Hepatocyte (in vitro differentiated cells): Measurements from ENCODE around the gene MDH1. TPM values are rescaled to one million over a fixed set of nuclear protein-coding genes. Genes with fewer than 3 reads are reported as not detected.

Experiments used
- DNase-seq: peaks from one replicate; pipeline ENCODE4 v3.0.0-alpha.2; 2016; ENCODE audit warnings: low spot score
- H2AFZ ChIP-seq: fragments of 200-600 bp; sonication (generic); 2 replicates; pipeline ENCODE4 v1.6.0; 2016; ENCODE audit warnings: antibody characterized with exemption, mild to moderate bottlenecking
- H3K27ac ChIP-seq: fragments of 200-600 bp; sonication (generic); 2 replicates; pipeline ENCODE4 v1.5.1; 2016; ENCODE audit warnings: mild to moderate bottlenecking
- H3K27me3 ChIP-seq: fragments of 200-600 bp; sonication (generic); 2 replicates; pipeline ENCODE4 v1.6.1; 2016
- H3K36me3 ChIP-seq: fragments of 200-600 bp; sonication (generic); replicated peaks from 2 replicates; pipeline ENCODE4 v1.5.1; 2016; ENCODE audit warnings: low read depth; ENCODE audit not compliant: insufficient read depth
- H3K4me1 ChIP-seq: fragments of 200-600 bp; sonication (generic); 2 replicates; pipeline ENCODE4 v1.5.1; 2016; ENCODE audit warnings: mild to moderate bottlenecking, moderate library complexity; ENCODE audit not compliant: insufficient read depth
- H3K4me2 ChIP-seq: fragments of 200-600 bp; sonication (generic); 2 replicates; pipeline ENCODE4 v1.6.0; 2016
- H3K4me3 ChIP-seq: fragments of 200-600 bp; sonication (generic); 2 replicates; pipeline ENCODE4 v1.5.1; 2016; ENCODE audit warnings: mild to moderate bottlenecking
- H3K79me2 ChIP-seq: fragments of 200-600 bp; sonication (generic); 2 replicates; pipeline ENCODE4 v1.6.0; 2017; ENCODE audit warnings: mild to moderate bottlenecking
- H3K9me2 ChIP-seq: fragments of 200-600 bp; sonication (generic); replicated peaks from 2 replicates; pipeline ENCODE4 v1.6.0; 2017; ENCODE audit warnings: mild to moderate bottlenecking; ENCODE audit not compliant: insufficient read depth
- H3K9me3 ChIP-seq: fragments of 200-600 bp; sonication (generic); 2 replicates; pipeline ENCODE4 v1.5.1; 2016; ENCODE audit warnings: low read depth, mild to moderate bottlenecking
- H4K20me1 ChIP-seq: fragments of 200-600 bp; sonication (generic); 2 replicates; pipeline ENCODE4 v1.6.0; 2016; ENCODE audit warnings: mild to moderate bottlenecking; ENCODE audit not compliant: insufficient read depth, poor library complexity, severe bottlenecking
- EZH2 ChIP-seq: fragments of 200-600 bp; sonication (generic); IDR thresholded peaks from 2 replicates; pipeline ENCODE4 v1.6.1; 2016; ENCODE audit warnings: antibody characterized with exemption, mild to moderate bottlenecking, borderline replicate concordance
- EZH2phosphoT487 ChIP-seq: fragments of 200-600 bp; sonication (generic); IDR thresholded peaks from one replicate; pipeline ENCODE4 v1.6.1; 2018; ENCODE audit warnings: antibody characterized with exemption, mild to moderate bottlenecking, low read depth, moderate library complexity; ENCODE audit not compliant: unreplicated experiment, severe bottlenecking
- WGBS: methylation state at CpG from one replicate; pipeline ENCODE4 v1.1.6; 2016; ENCODE audit warnings: low lambda C conversion rate; ENCODE audit errors: missing lambda C conversion rate; 5-methylcytosine and 5-hydroxymethylcytosine counted together
- polyA plus RNA-seq: library from polyadenylated mRNA; unstranded; fragments of >200 nt; fragmentation: Nextera tagmentation; extraction: Ambion mirVana; gene quantifications from 2 replicates; pipeline ENCODE4 v1.2.1, GENCODE V29; 2016
- total RNA-seq: library from RNA; depleted of rRNA; stranded (reverse); fragments of >200 nt; gene quantifications from 2 replicates; pipeline ENCODE4 v1.2.3, GENCODE V29; 2014
- TF ChIP-seq, protein P1 (sequence below): fragments of 200-600 bp; sonication (generic); IDR thresholded peaks from 2 replicates; pipeline ENCODE4 v1.5.1; 2016; ENCODE audit warnings: antibody characterized with exemption, mild to moderate bottlenecking; ENCODE audit not compliant: poor library complexity

Gene MDH1
- total and polyA plus RNA-seq, 2 experiments from 2014 or later = 297 to 298 TPM

DNA sequence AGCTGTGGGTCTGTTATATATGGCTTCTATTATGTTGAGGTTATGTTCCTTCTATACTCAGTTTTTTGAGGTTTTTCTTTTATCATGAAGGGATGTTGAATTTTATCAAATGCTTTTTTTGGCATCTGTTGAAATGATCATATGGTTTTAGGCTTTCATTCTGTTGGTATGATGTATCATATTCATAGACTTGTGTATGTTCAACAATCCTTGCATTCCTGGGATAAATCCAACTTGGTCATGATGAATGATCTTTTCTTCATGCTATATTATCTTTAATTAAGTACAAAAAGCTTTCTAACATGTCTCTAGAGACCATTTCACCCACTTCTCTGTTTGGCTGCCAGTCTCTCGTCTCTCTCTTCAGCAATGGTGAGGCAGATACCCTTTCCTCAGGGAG, 54.2 kb downstream of the MDH1 start:
- WGBS = 90% methylated on average over 1 of the region's 1 CpG
- no peak overlapping the region for H2AFZ ChIP-seq
- no peak overlapping the region for H3K4me2 ChIP-seq
- no peaks in the 10 kb centered on the region for H3K9me2 ChIP-seq
- no peak overlapping the region for H3K27ac ChIP-seq
- H3K36me3 ChIP-seq = no peaks in the 10 kb centered on the region
- H3K79me2 ChIP-seq = no peaks in the 10 kb centered on the region
- H3K4me3 ChIP-seq = no peak overlapping the region
- TF ChIP-seq EZH2 (no peak), EZH2phosphoT487 (no peak)
- TF ChIP-seq, protein P1, sequence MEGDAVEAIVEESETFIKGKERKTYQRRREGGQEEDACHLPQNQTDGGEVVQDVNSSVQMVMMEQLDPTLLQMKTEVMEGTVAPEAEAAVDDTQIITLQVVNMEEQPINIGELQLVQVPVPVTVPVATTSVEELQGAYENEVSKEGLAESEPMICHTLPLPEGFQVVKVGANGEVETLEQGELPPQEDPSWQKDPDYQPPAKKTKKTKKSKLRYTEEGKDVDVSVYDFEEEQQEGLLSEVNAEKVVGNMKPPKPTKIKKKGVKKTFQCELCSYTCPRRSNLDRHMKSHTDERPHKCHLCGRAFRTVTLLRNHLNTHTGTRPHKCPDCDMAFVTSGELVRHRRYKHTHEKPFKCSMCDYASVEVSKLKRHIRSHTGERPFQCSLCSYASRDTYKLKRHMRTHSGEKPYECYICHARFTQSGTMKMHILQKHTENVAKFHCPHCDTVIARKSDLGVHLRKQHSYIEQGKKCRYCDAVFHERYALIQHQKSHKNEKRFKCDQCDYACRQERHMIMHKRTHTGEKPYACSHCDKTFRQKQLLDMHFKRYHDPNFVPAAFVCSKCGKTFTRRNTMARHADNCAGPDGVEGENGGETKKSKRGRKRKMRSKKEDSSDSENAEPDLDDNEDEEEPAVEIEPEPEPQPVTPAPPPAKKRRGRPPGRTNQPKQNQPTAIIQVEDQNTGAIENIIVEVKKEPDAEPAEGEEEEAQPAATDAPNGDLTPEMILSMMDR = no peak
- no peaks in the 10 kb centered on the region for H3K4me1 ChIP-seq
- no peaks in the 10 kb centered on the region for H3K27me3 ChIP-seq
- no peaks in the 10 kb centered on the region for H4K20me1 ChIP-seq
- no peak for DNase-seq
- H3K9me3 ChIP-seq = no peaks in the 10 kb centered on the region

DNA sequence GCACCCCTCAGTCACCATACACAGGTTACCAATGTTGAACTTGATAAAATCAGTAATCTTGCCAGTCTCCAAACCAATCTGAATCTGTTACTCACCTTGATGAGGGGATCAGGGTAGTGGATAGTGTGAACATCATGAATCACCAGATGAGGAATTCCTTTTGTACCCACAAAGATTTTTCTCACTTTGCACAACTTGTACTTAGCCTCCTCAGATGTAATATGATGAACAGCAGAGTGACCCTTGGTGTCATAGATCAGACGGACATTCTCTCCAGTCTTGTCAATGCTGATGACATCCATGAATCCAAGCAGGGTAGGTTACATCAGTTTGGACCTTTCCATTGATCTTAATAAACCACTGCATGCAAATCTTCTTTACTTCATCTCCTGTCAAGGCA, 54.7 kb downstream of the MDH1 start:
- TF ChIP-seq EZH2 (no peak), EZH2phosphoT487 (no peak)
- TF ChIP-seq, protein P1 = no peak
- Histone ChIP-seq H3K4me2 (no peak overlapping the region), H3K27ac (no peak overlapping the region), H3K9me3 (no peaks in the 10 kb centered on the region), H3K27me3 (no peaks in the 10 kb centered on the region), H3K4me1 (no peaks in the 10 kb centered on the region), H3K4me3 (no peak overlapping the region), H3K9me2 (no peaks in the 10 kb centered on the region), H2AFZ (no peak overlapping the region), H3K79me2 (no peaks in the 10 kb centered on the region), H3K36me3 (no peaks in the 10 kb centered on the region), H4K20me1 (no peaks in the 10 kb centered on the region)
- WGBS = 90% methylated on average over 1 of the region's 1 CpG
- no peak for DNase-seq

DNA sequence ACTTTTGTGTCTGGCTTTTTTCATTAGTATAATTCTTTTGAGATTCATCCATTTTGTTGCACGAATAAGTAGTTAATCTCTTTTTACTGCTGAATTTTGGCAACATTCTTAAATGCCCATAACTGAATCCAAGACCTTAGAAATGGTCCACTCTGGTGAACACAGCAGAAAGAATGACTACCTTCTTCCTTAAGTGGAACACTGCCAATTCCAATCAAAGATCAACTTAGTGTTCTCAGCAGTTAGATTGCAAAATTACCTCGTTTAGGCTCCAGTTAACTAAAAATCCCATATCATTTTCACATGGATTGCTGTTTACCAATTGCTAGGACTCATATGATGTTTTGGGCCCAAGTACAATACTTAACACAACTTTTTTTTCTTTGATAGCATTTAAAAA, 59.9 kb downstream of the MDH1 start:
- WGBS = 89% methylated on average over 2 of the region's 2 CpGs
- no peak overlapping the region for H3K27ac ChIP-seq
- H3K27me3 ChIP-seq = no peaks in the 10 kb centered on the region

More for the DNA sequence above, 59.9 kb downstream of the MDH1 start:
- H3K9me3 ChIP-seq = no peaks in the 10 kb centered on the region
- no peaks in the 10 kb centered on the region for H4K20me1 ChIP-seq
- no peaks in the 10 kb centered on the region for H3K9me2 ChIP-seq
- H3K4me1 ChIP-seq = no peaks in the 10 kb centered on the region
- no peak overlapping the region for H3K4me3 ChIP-seq
- no peak overlapping the region for H3K4me2 ChIP-seq
- no peaks in the 10 kb centered on the region for H3K36me3 ChIP-seq
- no peak for DNase-seq
- H2AFZ ChIP-seq = no peak overlapping the region
- TF ChIP-seq EZH2phosphoT487 (no peak), EZH2 (no peak)
- TF ChIP-seq, protein P1 = no peak
- H3K79me2 ChIP-seq = no peaks in the 10 kb centered on the region
